Measurements from ENCODE around the gene PAXX.

Gene PAXX

DNA sequence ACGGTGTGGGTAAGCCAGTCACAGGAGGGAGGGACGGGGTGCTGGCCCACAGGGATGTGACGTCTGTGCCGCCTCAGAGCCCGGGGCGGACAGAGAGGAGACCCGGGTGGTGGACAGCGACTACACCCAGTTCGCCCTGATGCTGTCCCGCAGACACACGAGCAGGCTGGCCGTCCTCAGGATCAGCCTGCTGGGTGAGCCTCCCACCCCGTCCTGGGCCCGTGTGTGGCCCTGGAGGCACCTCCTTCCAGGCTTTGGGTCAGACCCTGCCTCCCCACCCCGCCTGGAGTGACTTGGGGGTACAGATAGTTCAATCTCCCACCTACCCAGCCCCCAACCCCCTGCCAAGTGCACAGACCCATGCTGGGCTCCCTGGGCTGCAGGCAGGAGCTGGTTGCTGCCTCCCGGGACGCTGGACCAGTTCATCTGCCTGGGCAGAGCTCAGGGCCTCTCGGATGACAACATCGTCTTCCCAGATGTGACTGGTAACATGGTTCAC is 38.4 kb upstream of the PAXX start:
- no peak for DNase-seq (ENCODE audit: low spot score)

DNA sequence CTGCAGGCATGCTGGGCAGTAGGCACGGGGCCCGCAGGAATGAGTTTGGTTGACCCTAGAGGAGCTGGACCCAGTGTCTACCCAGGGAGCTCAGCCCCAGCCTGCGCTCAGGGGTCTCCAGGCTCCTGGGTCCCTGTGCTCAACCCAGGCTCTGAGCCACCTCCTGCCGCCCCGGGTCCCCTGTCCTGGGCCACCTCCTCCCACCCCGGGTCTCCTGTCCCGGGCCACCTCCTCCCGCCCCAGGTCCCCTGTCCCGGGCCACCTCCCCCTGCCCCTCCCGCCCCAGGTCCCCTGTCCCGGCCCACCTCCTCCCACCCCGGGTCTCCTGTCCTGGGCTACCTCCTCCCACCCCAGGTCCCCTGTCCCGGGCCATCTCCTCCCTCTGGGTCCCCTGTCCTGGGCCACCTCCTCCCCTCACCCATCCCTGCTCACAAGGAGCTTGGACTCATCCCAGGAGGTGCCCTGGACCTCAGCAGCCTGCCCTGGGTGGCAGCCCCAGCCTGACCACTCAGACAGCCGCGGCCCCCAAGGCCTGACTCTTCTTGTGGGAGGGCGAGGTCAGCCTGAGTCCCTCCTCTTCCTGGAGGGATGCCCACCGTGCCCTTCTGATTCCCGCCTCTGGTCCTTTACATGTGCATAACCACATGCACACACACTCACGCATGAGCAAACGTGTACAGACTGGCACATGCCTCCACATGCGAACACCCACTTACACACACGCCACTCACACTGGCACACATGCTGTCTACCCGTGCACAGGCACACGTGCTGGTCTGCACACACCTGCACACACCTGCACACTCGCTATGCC is 37.7 kb upstream of the PAXX start:
- no peak for DNase-seq (ENCODE audit: low spot score)

DNA sequence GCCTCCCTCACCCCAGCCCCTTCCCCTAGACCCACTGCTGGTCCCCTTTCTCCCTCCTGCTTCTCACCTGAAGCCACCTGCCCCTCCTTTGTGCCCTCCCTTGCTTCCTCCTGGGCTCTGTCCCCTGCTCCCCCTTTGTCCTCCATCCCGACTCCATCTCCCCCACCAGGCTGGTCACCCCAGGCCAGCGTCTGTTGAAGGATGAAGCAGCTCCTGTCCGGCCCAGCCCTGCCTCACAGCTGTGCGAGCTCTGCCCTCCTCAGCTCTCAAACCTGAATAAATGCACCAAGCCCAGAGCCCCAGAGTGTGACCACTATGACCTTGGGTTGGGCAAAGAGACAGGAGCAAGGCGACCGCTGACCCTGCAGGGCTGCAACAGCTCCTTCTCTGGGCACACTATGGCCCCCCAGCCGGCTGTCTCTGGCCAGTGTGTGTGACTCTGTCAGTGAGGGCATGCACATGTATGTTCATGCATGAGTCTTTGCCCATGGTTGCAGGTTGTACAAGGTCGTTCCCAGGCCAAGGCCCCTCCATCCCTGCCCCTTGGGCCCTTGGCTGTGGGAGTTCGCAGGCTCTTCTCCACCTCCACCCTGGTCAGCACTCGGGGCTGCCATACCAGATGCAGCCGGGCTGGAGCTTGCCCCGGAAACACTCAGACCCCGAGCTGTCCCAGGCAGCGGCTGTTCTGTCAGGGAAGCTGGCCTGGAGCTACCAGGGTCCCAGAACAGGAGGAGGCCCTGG is 36.9 kb upstream of the PAXX start:
- DNase-seq (ENCODE audit: low spot score): no peak

DNA sequence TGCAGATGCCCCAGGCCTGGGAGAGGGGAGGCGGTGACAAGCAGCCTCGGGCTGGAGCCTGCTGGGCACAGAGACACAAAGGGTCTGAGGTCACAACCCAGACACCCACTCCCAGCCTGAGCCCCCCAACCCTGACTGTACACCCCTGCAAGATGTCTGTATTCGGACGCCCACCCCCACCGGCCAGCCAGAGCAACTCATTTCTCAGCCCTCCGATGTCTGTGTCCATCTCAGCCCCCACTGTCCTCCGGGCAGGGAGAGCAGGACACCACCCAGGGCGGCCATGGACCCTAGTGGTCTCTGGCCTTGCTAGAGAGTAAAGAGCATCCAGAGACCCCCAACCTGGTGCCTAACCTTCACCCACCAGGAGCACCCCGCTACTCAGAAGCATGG is 36.3 kb upstream of the PAXX start:
- no peak for DNase-seq (ENCODE audit: low spot score)

DNA sequence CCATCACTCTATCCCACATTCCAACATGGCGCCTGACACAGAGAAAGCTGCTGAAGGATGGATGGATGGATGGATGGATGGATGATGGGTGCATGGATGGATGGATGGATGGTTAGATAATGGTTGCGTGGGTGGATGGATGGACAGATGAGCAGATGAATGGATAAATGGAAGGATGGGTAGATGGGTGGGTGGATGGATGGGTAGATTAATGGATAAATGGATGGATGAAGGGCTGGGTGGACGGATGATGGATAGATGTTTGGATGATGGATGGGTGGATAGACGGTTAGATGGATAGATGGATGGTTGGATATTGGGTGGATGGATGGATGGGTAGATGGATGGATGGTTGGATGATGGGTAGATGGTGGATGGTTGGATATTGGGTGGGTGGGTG is 35.6 kb upstream of the PAXX start:
- DNase-seq (ENCODE audit: low spot score): no peak

DNA sequence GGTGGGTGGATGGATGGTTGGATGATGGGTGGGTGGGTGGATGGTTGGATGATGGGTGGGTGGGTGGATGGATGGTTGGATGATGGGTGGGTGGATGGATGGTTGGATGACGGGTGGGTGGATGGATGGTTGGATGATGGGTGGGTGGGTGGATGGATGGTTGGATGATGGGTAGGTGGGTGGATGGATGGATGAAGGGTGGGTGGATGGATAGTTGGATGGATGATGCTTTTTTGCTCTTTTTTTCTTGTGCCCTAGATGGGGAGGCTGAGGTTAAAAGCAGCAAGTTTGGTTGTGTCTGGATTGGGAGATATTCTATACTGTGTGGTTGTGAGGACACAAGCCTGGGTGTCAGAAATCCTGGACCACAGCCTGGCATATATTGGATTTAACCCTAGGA is 34.8 kb upstream of the PAXX start:
- no peak for DNase-seq (ENCODE audit: low spot score)

DNA sequence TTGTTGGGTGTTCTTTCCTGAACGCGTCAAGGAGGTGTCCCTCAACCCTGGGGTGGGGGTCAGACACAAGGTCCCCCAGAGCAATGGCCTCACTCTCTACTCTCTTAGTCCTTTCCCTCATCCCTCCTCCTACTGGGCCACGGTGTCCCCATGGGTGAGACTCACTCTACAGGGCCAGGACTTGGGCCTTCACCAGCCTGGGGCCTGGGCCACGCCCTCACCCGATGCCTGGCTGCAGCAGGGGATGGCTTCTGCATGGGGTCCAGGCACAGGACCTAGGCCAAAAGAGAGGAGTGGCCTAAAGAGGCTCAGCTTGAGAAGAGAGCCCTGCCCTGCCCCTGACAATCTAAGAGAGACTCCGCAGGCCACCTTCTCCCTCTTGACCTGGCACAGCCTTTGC is 34.3 kb upstream of the PAXX start:
- DNase-seq (ENCODE audit: low spot score): no peak

DNA sequence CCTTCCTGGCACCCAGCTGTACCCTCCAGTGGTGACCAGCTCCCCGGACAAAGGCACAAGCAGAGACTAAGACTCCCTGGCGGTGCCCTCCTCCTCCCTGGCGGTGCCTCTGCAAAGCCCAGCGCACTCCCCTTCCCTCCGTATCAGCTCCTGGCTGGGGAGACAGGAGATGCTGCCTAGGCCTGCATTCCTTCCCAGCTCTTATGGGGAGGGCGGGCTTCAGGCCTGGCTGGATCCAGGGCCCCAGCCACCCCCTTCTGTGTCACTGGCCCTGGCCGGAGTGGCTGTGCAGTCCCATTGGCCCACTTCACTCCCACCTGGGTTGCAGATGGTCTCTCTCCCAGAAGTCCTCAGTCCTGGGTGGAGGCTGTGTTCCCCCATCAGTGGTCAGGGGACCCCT is 33.7 kb upstream of the PAXX start:
- no peak for DNase-seq (ENCODE audit: low spot score)

DNA sequence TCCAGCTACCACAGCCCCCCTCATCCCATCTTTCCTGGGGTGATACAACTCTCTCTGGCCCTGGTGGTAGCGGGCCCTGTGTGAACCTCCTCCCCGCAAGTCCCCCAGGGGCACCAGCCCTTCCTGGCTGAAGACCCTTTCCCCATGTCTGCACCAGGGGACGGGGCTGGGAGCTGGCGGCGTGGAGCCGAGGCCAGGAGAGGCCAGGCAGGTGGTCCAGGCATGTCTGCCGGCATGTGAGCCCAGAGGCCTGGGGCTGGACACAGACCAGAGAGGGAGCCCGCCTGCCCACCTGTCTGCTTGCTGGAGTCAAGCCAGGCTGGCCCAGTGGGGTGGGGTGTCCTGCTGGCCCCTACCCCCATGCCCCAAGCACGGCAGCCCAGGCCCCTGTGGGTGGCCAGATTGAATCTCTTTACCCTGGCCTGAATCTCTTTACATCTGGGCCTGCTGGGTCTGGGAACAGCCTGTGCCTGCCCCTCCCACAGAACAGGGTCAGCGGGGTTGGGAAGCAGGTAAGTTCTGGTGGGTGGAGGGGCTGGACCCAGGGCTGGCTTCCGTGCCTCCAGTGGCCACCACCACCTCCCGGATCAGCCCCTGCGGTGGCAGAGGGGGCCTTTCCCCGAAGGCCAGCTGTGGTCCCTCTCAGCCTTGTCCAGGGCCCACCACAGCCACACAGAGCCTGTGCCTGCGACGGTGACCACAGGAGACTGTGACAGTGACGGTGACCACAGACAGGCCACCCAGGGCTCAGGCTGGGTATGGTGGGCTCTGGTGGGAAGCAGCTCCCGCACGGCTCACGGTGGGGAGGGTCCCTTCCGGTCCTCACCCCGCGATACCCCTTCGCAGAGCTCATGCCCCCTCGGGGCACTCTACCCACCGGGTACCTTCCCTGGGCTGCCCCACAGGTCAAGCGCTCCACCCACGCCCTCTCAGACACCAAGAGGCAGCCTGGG is 33.0 kb upstream of the PAXX start:
- no peak for DNase-seq (ENCODE audit: low spot score)

DNA sequence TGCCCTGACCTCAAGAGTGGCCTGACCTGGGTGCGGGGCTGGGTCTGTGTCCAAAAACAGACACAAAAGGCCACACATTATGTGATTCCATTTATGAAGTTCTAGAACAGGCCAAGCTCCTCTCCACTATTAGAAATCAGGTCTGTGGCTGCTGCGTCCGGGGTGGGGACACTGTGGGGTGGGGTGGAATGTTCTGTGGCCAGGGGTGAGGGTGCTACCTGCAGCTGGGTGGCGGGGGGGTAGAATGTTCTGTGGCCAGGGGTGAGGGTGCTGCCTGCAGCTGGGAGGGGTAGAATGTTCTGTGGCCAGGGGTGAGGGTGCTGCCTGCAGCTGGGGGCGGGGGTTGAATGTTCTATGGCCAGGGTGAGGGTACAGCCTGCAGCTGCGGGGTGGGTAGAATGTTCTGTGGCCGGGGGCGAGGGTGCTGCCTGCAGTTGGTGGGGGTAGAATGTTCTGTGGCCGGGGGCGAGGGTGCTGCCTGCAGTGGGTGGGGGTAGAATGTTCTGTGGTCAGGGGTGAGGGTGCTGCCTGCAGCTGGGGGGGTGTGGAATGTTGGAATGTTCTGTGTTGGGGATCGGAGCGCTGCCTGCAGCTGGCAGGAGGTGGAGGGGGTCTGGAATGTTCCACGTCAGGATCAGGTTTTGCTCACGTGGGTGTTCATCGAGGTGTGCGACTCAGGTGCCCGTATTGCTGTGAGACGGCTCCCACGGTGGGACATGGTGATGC is 31.8 kb upstream of the PAXX start:
- no peak for DNase-seq (ENCODE audit: low spot score)

DNA sequence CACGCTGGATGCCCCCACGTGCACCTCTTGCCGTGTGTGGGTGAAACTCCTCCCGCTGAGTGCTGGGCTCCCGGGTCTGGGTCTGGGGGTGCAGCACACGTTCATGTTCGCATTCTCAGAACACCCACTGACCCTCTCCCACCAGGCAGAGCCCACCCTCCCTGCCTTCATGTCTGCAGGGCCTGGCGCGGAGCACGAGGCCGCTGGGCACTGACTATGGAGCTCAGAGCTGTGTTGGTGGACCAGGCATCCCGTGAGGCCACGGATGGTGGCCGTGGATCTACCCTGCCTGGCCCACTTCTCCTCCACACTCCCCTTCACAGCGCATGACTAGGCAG is 31.3 kb upstream of the PAXX start:
- DNase-seq (ENCODE audit: low spot score): no peak

DNA sequence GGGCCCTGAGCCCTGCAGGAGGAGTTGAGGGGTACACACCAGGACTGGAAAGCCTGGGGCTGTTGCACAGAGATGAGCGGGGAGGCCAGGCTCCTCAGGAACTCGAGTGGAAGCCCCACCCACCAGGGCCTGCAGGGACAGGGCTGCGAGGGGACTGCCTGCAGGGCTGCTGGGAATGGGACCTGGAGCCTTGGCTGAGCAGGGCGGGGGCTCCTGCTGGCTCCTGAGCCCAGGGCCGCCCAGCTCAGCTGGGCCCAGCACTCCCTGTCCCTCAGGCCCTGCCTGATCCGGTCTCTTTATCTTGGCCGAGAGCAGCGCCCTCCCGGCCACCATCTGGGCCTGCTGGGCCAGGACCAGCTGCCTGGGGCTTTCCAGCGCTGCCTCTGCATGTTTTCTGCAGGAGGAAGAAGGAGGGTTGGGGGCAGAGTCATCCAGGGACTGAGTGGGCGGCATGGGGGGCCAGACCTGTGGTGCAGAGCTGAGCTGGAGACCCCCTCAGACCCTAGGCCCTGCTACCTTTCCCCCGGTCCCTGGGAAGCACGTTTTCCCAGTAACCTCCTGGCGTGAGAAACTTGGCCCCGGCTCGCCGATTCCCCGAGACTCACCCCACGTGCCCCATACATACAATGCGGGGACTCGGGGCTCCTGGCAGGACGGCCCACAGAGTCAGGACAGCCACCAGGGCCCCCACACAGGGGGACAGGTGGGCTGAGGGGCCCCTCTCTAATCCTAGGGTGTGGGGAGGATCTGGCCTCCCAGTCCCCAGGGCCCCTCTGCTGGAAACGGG is 30.8 kb upstream of the PAXX start:
- DNase-seq (ENCODE audit: low spot score): no peak

DNA sequence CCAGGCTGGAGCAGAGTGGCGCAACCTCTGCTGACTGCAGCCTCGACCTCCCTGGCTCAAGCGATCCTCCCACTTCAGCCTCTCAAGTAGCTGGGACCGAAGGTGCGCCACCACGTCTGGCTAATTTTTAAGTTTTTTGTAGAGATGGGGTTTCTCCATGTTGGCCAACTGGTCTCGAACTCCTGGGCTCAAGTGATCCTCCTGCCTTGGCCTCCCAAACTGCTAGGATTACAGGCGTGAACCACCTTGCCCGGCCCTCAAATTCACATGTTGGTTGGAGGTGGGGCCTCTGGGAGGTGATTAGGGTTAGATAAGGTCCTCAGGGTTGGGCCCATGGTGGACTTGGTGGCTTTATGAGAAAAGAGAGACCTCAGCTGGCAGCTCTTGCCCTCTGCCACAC is 30.1 kb upstream of the PAXX start:
- DNase-seq (ENCODE audit: low spot score): no peak

DNA sequence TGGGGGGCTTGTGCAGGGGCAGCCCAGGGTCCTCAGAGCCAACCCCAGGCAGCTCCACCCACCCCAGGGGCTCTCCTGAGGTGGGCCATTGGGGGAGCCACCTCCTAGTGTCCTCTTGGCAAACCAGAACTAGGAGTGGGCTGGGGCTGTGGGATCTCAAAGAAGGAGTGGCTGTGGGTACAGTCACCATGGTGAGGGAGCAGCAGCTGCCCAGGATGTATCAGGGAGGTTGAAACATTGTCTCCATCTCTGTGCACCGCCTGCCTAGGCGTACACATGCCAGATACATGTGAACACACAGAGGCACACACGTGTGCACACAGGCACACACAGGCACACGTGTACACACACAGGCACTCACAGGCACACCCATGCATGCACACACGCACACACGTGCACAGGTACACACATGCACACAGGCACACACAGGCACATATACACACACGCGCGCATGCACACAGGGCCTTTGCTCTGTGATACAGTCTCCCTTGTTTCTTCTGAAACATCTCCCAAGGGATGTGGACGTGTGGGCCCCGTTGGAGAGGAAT is 29.4 kb upstream of the PAXX start:
- no peak for DNase-seq (ENCODE audit: low spot score)

DNA sequence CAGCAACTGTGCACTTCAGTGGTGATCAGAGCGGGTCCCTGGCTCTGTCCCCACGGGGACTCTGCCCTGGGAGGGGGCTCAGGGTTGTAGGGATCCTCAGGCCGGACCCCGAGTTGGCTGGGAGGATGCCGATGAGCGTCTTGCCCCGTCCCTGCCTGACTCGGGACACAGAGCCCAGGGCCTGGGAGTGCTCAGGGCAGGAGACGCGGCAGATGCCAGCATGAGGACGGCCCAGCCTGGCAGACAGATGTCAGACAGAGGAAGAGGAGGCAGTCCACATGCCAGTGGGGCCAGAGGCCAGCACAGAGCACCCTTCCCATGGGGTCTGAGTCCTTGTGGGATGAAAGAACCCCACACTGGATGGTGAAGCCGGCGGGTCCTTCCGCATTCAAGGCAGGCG is 28.9 kb upstream of the PAXX start:
- no peak for DNase-seq (ENCODE audit: low spot score)

DNA sequence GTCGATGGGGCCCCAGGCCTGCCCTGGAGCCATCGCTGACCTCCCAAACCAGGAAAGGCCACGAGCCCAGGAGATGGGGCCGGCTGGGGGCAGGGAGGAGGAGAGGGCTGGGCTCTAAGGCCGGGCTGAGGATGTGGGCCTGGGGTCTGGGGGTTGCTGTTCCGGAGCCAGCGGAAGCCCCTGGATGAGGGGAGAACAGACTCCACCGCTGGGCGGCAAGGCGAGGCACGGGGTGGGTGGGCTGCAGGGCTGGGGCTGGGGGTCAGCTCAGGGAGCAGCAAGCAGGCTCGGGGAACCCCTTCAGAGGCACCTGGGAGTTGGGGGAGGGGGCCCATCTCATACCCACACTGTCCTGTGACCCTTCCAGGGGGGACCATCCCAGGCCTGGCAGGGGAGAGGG is 28.5 kb upstream of the PAXX start:
- DNase-seq (ENCODE audit: low spot score): no peak

DNA sequence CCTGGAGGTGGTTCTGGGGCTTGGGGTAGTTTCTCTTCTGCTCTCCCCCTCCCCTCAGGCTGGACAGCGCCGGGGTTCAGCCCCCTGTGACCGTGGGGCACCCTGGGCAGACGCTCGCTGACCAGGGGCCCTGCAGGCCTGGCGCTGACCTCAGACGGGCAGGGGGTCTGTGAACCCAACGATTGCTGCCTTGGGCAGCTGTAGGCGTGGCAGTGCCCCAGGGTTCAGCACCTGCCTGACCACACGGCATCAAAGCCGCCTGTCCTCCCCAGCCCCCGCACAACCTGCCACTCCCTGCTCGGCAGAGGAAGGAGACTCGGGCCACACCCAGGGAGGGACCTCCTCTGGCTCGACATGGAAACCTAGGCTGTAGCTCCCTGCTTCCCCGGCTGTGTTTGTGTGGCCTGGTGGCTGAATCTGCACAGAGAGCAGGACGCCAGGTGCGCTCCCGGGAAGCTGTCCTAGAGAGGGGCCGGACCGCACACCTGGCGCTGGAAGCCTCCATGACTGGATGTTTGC is 28.0 kb upstream of the PAXX start:
- DNase-seq (ENCODE audit: low spot score): no peak

DNA sequence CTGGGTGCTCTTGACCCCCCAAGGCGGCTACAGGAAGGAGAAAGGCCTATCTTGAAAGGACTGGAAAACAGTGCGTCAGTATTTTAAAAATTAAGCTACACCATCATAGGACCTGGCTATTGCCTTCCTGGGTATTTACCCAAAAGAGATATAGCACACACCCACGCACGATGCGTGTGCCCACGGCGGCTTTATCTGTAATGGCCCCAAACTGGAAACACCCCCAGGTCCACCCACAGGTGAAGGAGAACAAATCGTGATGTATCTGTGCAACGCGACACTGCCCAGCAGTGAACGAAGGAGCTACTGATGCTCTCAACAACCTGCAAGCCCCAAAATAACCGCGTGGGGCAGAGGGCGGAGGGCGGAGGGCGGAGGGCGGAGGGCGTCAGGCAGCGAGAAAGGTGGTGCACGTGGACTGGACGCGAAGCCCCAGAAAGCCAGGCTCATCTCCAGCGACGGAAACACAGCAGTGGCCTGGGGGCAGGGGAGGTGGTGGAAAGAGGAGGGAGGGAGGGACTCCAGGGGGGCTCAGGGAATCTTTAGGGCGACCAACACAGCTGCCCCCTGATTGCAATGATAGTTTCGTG is 27.3 kb upstream of the PAXX start:
- DNase-seq (ENCODE audit: low spot score): no peak

DNA sequence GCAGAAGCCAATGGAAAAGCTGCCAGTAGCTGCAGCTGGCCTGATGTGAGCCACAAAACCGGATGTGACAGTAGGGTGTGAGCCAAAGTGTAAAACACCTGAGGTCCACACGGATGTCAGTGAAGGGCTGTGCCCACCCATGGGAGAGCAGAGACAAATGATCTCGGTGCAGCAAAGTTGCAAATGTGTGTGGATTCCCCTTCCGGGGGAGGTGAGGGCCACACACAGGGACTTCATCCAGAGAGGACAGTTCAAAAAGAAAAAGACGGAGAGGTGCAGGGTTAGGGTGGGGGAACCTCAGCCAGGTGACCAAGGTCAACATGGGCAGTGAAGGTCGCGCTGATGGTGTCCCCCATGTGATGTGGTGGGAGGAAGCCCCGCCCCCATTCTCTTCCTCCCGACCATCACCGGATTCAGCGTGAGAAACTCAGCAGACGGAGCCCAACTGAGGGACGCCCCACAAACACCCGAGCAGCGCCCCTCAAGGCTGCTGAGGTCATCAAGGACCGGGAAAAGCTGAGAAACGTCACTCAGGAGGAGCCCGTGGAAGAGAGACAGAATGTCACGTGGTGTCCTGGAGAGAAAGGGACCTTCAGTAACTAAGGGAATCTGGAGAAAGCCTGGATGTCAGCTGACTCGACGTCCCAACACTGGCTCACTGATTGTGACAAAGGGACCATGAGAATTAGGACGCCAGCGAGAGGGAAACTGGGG is 26.3 kb upstream of the PAXX start:
- DNase-seq (ENCODE audit: low spot score): no peak
